Memory B cell (primary cell): ENCODE measurements around the gene NCKAP5.

ENCODE experiments used
- ATAC-seq: fragments of 150-1000 bp; cut with Tn5 transposase; 2 replicates; pipeline ENCODE4 v1.10.0; 2021; ENCODE audit warnings: low read depth, mild to moderate bottlenecking, moderate library complexity
- DNase-seq, 2 donors: peaks; one replicate each; pipeline ENCODE4 v3.0.0; 2022; ENCODE audit warnings: low spot score in 2 of 2
- H3K27ac Mint-ChIP-seq: one replicate; pipeline ENCODE4 v1.8.0; 2022; ENCODE audit warnings: mild to moderate bottlenecking, moderate library complexity, mixed read lengths
- H3K27me3 Mint-ChIP-seq: one replicate; pipeline ENCODE4 v1.8.0; 2022; ENCODE audit warnings: mixed read lengths
- H3K36me3 Mint-ChIP-seq: one replicate; pipeline ENCODE4 v1.8.0; 2022; ENCODE audit warnings: mild to moderate bottlenecking, mixed read lengths
- H3K4me1 Mint-ChIP-seq: one replicate; pipeline ENCODE4 v1.8.0; 2022; ENCODE audit warnings: mixed read lengths
- H3K4me3 Mint-ChIP-seq: one replicate; pipeline ENCODE4 v1.8.0; 2022; ENCODE audit warnings: mild to moderate bottlenecking, moderate library complexity, mixed read lengths
- H3K9me3 Mint-ChIP-seq: one replicate; pipeline ENCODE4 v1.8.0; 2022; ENCODE audit warnings: mixed read lengths

The NCKAP5 gene

GRCh38 chr2:132665401-132666140 lies 902.7 kb downstream of the NCKAP5 start:
- no peaks in the 10 kb centered on the region for H3K4me1 Mint-ChIP-seq
- no peak for DNase-seq
- H3K9me3 Mint-ChIP-seq: no peaks in the 10 kb centered on the region
- H3K27me3 Mint-ChIP-seq: peaks cover 15% of the 10 kb centered on the region
- H3K36me3 Mint-ChIP-seq: no peaks in the 10 kb centered on the region
- ATAC-seq: no peak
- no peak overlapping the region for H3K4me3 Mint-ChIP-seq
- no peak overlapping the region for H3K27ac Mint-ChIP-seq

GRCh38 chr2:132664096-132664495 lies 904.2 kb downstream of the NCKAP5 start:
- no peak for ATAC-seq
- H3K27me3 Mint-ChIP-seq: peaks cover 15% of the 10 kb centered on the region
- no peak overlapping the region for H3K4me3 Mint-ChIP-seq
- no peak for DNase-seq
- no peaks in the 10 kb centered on the region for H3K36me3 Mint-ChIP-seq
- H3K27ac Mint-ChIP-seq: no peak overlapping the region
- H3K9me3 Mint-ChIP-seq: no peaks in the 10 kb centered on the region
- H3K4me1 Mint-ChIP-seq: no peaks in the 10 kb centered on the region

GRCh38 chr2:132662732-132663131 lies 905.5 kb downstream of the NCKAP5 start:
- no peak overlapping the region for H3K4me3 Mint-ChIP-seq
- H3K27ac Mint-ChIP-seq: no peak overlapping the region
- H3K27me3 Mint-ChIP-seq: peaks cover 12% of the 10 kb centered on the region
- ATAC-seq (no peak), DNase-seq (no peak)
- H3K4me1 Mint-ChIP-seq: no peaks in the 10 kb centered on the region
- H3K36me3 Mint-ChIP-seq: no peaks in the 10 kb centered on the region
- no peaks in the 10 kb centered on the region for H3K9me3 Mint-ChIP-seq

- no peak overlapping the region for H3K27ac Mint-ChIP-seq
- H3K36me3 Mint-ChIP-seq: no peaks in the 10 kb centered on the region
- ATAC-seq (no peak), DNase-seq (no peak)
- H3K4me3 Mint-ChIP-seq: no peak overlapping the region
- H3K4me1 Mint-ChIP-seq: no peaks in the 10 kb centered on the region
- peaks cover 6% of the 10 kb centered on the region for H3K27me3 Mint-ChIP-seq
- no peaks in the 10 kb centered on the region for H3K9me3 Mint-ChIP-seq
These were observed 908.9 kb downstream of the NCKAP5 start for GRCh38 chr2:132659331-132659730.

GRCh38 chr2:132656266-132656975 lies 911.8 kb downstream of the NCKAP5 start:
- H3K27me3 Mint-ChIP-seq: peaks cover 1% of the 10 kb centered on the region
- no peaks in the 10 kb centered on the region for H3K9me3 Mint-ChIP-seq
- H3K4me1 Mint-ChIP-seq: no peaks in the 10 kb centered on the region
- DNase-seq (no peak), ATAC-seq (no peak)
- H3K27ac Mint-ChIP-seq: no peak overlapping the region
- no peaks in the 10 kb centered on the region for H3K36me3 Mint-ChIP-seq
- H3K4me3 Mint-ChIP-seq: no peak overlapping the region

GRCh38 chr2:132654968-132655367 lies 913.3 kb downstream of the NCKAP5 start:
- H3K4me1 Mint-ChIP-seq: no peaks in the 10 kb centered on the region
- ATAC-seq (no peak), DNase-seq (no peak)
- H3K4me3 Mint-ChIP-seq: no peak overlapping the region
- peaks cover 1% of the 10 kb centered on the region for H3K27me3 Mint-ChIP-seq
- H3K27ac Mint-ChIP-seq: no peak overlapping the region
- no peaks in the 10 kb centered on the region for H3K36me3 Mint-ChIP-seq
- no peaks in the 10 kb centered on the region for H3K9me3 Mint-ChIP-seq

GRCh38 chr2:132654335-132654734 lies 913.9 kb downstream of the NCKAP5 start:
- Mint-ChIP-seq H3K4me3 (no peak overlapping the region), H3K27me3 (peaks cover 1% of the 10 kb centered on the region)
- no peak for DNase-seq

GRCh38 chr2:132652474-132652873 lies 915.8 kb downstream of the NCKAP5 start:
- no peak for ATAC-seq
- H3K4me1 Mint-ChIP-seq: no peaks in the 10 kb centered on the region
- peaks cover 10% of the 10 kb centered on the region for H3K27me3 Mint-ChIP-seq
- no peak overlapping the region for H3K27ac Mint-ChIP-seq
- no peak overlapping the region for H3K4me3 Mint-ChIP-seq
- DNase-seq: no peak
- H3K36me3 Mint-ChIP-seq: no peaks in the 10 kb centered on the region
- H3K9me3 Mint-ChIP-seq: no peaks in the 10 kb centered on the region

More at GRCh38 chr2:132654335-132654734, 913.9 kb downstream of the NCKAP5 start:
- ATAC-seq: no peak
- no peaks in the 10 kb centered on the region for H3K9me3 Mint-ChIP-seq
- no peak overlapping the region for H3K27ac Mint-ChIP-seq
- H3K36me3 Mint-ChIP-seq: no peaks in the 10 kb centered on the region
- no peaks in the 10 kb centered on the region for H3K4me1 Mint-ChIP-seq

- peaks cover 10% of the 10 kb centered on the region for H3K27me3 Mint-ChIP-seq
- no peaks in the 10 kb centered on the region for H3K36me3 Mint-ChIP-seq
- no peak for ATAC-seq
- DNase-seq: no peak
- no peaks in the 10 kb centered on the region for H3K9me3 Mint-ChIP-seq
- no peak overlapping the region for H3K27ac Mint-ChIP-seq
- H3K4me1 Mint-ChIP-seq: no peaks in the 10 kb centered on the region
- no peak overlapping the region for H3K4me3 Mint-ChIP-seq
These were observed 916.9 kb downstream of the NCKAP5 start for GRCh38 chr2:132651115-132652045.

- Mint-ChIP-seq H3K9me3 (no peaks in the 10 kb centered on the region), H3K36me3 (no peaks in the 10 kb centered on the region), H3K27ac (no peak overlapping the region), H3K4me1 (peaks cover 13% of the 10 kb centered on the region), H3K4me3 (no peak overlapping the region), H3K27me3 (peaks cover 10% of the 10 kb centered on the region)
- no peak for DNase-seq
- no peak for ATAC-seq
These were observed 921.6 kb downstream of the NCKAP5 start for GRCh38 chr2:132646540-132647108.

GRCh38 chr2:132645722-132646539 lies 922.3 kb downstream of the NCKAP5 start:
- H3K9me3 Mint-ChIP-seq: no peaks in the 10 kb centered on the region
- peak overlapping the region; percentile 53 for H3K27ac Mint-ChIP-seq
- H3K4me1 Mint-ChIP-seq: peaks cover 13% of the 10 kb centered on the region
- DNase-seq: peak in 1 of 2 donors; percentile 9
- no peaks in the 10 kb centered on the region for H3K36me3 Mint-ChIP-seq
- peak; percentile 83 for ATAC-seq
- peak overlapping the region; percentile 24 for H3K4me3 Mint-ChIP-seq
- H3K27me3 Mint-ChIP-seq: peaks cover 10% of the 10 kb centered on the region

- DNase-seq: no peak
- Mint-ChIP-seq H3K4me3 (peak overlapping the region; percentile 22), H3K36me3 (no peaks in the 10 kb centered on the region)
These were observed 923.1 kb downstream of the NCKAP5 start for GRCh38 chr2:132645176-132645575.

GRCh38 chr2:132642415-132642814 lies 925.8 kb downstream of the NCKAP5 start:
- Mint-ChIP-seq H3K27ac (no peak overlapping the region), H3K4me3 (no peak overlapping the region), H3K36me3 (no peaks in the 10 kb centered on the region), H3K9me3 (no peaks in the 10 kb centered on the region), H3K27me3 (peaks cover 5% of the 10 kb centered on the region), H3K4me1 (peaks cover 13% of the 10 kb centered on the region)
- ATAC-seq (no peak), DNase-seq (no peak)

More at GRCh38 chr2:132645176-132645575, 923.1 kb downstream of the NCKAP5 start:
- no peak overlapping the region for H3K27ac Mint-ChIP-seq
- peaks cover 10% of the 10 kb centered on the region for H3K27me3 Mint-ChIP-seq
- no peaks in the 10 kb centered on the region for H3K9me3 Mint-ChIP-seq
- no peak for ATAC-seq
- peaks cover 13% of the 10 kb centered on the region for H3K4me1 Mint-ChIP-seq
